GM21515 (cell line): Measurements from ENCODE around the gene MAML3.
A peak's percentile ranks its signal among the peaks of the same experiment; 100 is the strongest.

Source experiments
- ATAC-seq: cut with Tn5 transposase; IDR thresholded peaks from one replicate; pipeline ENCODE4 v1.9.1; 2021; ENCODE audit not compliant: unreplicated experiment

The MAML3 gene

GRCh38 chr4:140012688-140013486, 141.1 kb downstream of the MAML3 start:
- no peak for ATAC-seq

- ATAC-seq = no peak
These were observed 148.3 kb downstream of the MAML3 start for GRCh38 chr4:140005699-140006098.

- ATAC-seq = no peak
These were observed 148.9 kb downstream of the MAML3 start for GRCh38 chr4:140004922-140005627.

- ATAC-seq = no peak
These were observed 149.5 kb downstream of the MAML3 start for GRCh38 chr4:140004549-140004895.

GRCh38 chr4:140003876-140004548, 150.0 kb downstream of the MAML3 start:
- no peak for ATAC-seq

- ATAC-seq = no peak
These were observed 153.8 kb downstream of the MAML3 start for GRCh38 chr4:140000232-140000631.

- ATAC-seq = no peak
These were observed 164.9 kb downstream of the MAML3 start for GRCh38 chr4:139988863-139989765.

GRCh38 chr4:139987502-139987850, 166.5 kb downstream of the MAML3 start:
- no peak for ATAC-seq

GRCh38 chr4:139986689-139987501, 167.1 kb downstream of the MAML3 start:
- no peak for ATAC-seq

GRCh38 chr4:139986106-139986505, 167.9 kb downstream of the MAML3 start:
- no peak for ATAC-seq

GRCh38 chr4:139985401-139985800, 168.6 kb downstream of the MAML3 start:
- ATAC-seq = no peak

GRCh38 chr4:139984471-139984870, 169.5 kb downstream of the MAML3 start:
- ATAC-seq = no peak

GRCh38 chr4:139978692-139979091, 175.3 kb downstream of the MAML3 start:
- peak; percentile 90 for ATAC-seq

GRCh38 chr4:139977838-139978609, 176.0 kb downstream of the MAML3 start:
- ATAC-seq = peak; percentile 51

- ATAC-seq = no peak
These were observed 178.1 kb downstream of the MAML3 start for GRCh38 chr4:139975830-139976272.

- no peak for ATAC-seq
These were observed 180.4 kb downstream of the MAML3 start for GRCh38 chr4:139973616-139974015.

GRCh38 chr4:139973015-139973414, 181.0 kb downstream of the MAML3 start:
- no peak for ATAC-seq

GRCh38 chr4:139972305-139972704, 181.7 kb downstream of the MAML3 start:
- no peak for ATAC-seq

GRCh38 chr4:139971111-139971510, 182.9 kb downstream of the MAML3 start:
- no peak for ATAC-seq
